Endothelial cell of umbilical vein (primary cell): ENCODE measurements around the gene SULF2. TPM values are rescaled to one million over a fixed set of nuclear protein-coding genes. Genes with fewer than 3 reads are reported as not detected.

ENCODE experiments used
- BruUV-seq: library from RNA; stranded (reverse); fragments of 400-500 nt; replicated peaks from 2 replicates; lab custom pipeline; 2021; lab: Mats Ljungman, UMichigan
- CTCF ChIA-PET: fragments of 300-600, 350-600 bp; sonication (Branson Sonifier 250); formaldehyde crosslinking; loops from one replicate; lab custom pipeline; 2021; ENCODE audit warnings: antibody characterized with exemption, inconsistent platforms; lab: Charles Lee
- POLR2A ChIA-PET: fragments of 300-600, 350-600 bp; sonication (Branson Sonifier 250); formaldehyde crosslinking; loops from one replicate; lab custom pipeline; 2021; ENCODE audit warnings: antibody characterized with exemption, inconsistent platforms; lab: Charles Lee
- DNase-seq: peaks from one replicate; pipeline ENCODE4 v3.0.0-alpha.2; 2011; ENCODE audit warnings: low read depth, low spot score
- FAIRE-seq: peaks from 2 replicates; lab custom pipeline; 2011; peaks lifted over from hg19 to GRCh38; lab: Jason Lieb, UNC
- H2AFZ ChIP-seq: 2 replicates; pipeline ENCODE4 v1.6.0; 2012; ENCODE audit warnings: low read depth, low read length, control low read depth, inconsistent platforms
- H3K27ac ChIP-seq: 2 replicates; pipeline ENCODE4 v1.5.1; 2011; ENCODE audit warnings: low read depth, mild to moderate bottlenecking, control low read depth, low read length, moderate library complexity; ENCODE audit not compliant: insufficient read depth
- H3K27me3 ChIP-seq, 2 experiments: 2 replicates each; pipeline versions ENCODE4 v1.6.0 to v1.6.1; 2011; ENCODE audit warnings: low read length in 2 of 2, mixed read lengths in 1 of 2; ENCODE audit not compliant: control insufficient read depth in 2 of 2, insufficient read depth in 2 of 2
- H3K36me3 ChIP-seq, 2 experiments: 2 replicates in 1 of 2; 3 replicates in 1 of 2; pipeline ENCODE4 v1.5.1; 2011; ENCODE audit warnings: low read length in 2 of 2, mild to moderate bottlenecking in 1 of 2, moderate library complexity in 1 of 2; ENCODE audit not compliant: control insufficient read depth in 2 of 2, insufficient read depth in 2 of 2; ENCODE audit errors: extremely low read depth in 1 of 2
- H3K4me1 ChIP-seq: 3 replicates; pipeline ENCODE4 v1.5.1; 2011; ENCODE audit warnings: mild to moderate bottlenecking, low read length; ENCODE audit not compliant: control insufficient read depth, insufficient read depth; ENCODE audit errors: extremely low read depth
- H3K4me2 ChIP-seq: 2 replicates; pipeline ENCODE4 v1.6.1; 2011; ENCODE audit warnings: low read length, control low read depth, mixed read lengths; ENCODE audit not compliant: insufficient read depth
- H3K4me3 ChIP-seq, 3 experiments: fragments of 200-600 bp in 1 of 3; sonication (generic), shearing (Covaris generic) in 1 of 3; replicated peaks in 1 of 3; 2 replicates each; pipeline ENCODE4 v1.5.1; 2011 to 2016; ENCODE audit warnings: control low read depth in 3 of 3, low read length in 3 of 3, mild to moderate bottlenecking in 2 of 3, inconsistent platforms in 1 of 3, low read depth in 1 of 3, moderate library complexity in 1 of 3; ENCODE audit not compliant: insufficient read depth in 1 of 3
- H3K79me2 ChIP-seq: 2 replicates; pipeline ENCODE4 v1.6.0; 2012; ENCODE audit warnings: low read length, inconsistent platforms; ENCODE audit not compliant: control insufficient read depth, insufficient read depth
- H3K9ac ChIP-seq: replicated peaks from 2 replicates; pipeline ENCODE3; 2011; ENCODE audit warnings: low read length, control low read depth; ENCODE audit not compliant: insufficient read depth; ENCODE audit errors: extremely low read depth
- H3K9me1 ChIP-seq: replicated peaks from 3 replicates; pipeline ENCODE4 v1.6.0; 2011; ENCODE audit warnings: mild to moderate bottlenecking, low read length; ENCODE audit not compliant: control insufficient read depth, insufficient read depth; ENCODE audit errors: extremely low read depth
- H3K9me3 ChIP-seq: replicated peaks from 2 replicates; pipeline ENCODE4 v1.5.1; 2012; ENCODE audit warnings: low read length, inconsistent platforms; ENCODE audit not compliant: control insufficient read depth, insufficient read depth
- H4K20me1 ChIP-seq: replicated peaks from 2 replicates; pipeline ENCODE3; 2011; ENCODE audit warnings: mild to moderate bottlenecking, low read length; ENCODE audit not compliant: control insufficient read depth, insufficient read depth; ENCODE audit errors: extremely low read depth
- CTCF ChIP-seq, 2 donors: IDR thresholded peaks; 1 replicate in 1 of 2; 2 replicates in 1 of 2; pipeline ENCODE4 v1.5.1; 2011; ENCODE audit warnings: low read length in 2 of 2, mild to moderate bottlenecking in 2 of 2, moderate library complexity in 2 of 2, control low read depth in 1 of 2, inconsistent platforms in 1 of 2, low read depth in 1 of 2; ENCODE audit not compliant: insufficient read depth in 1 of 2; ENCODE audit errors: extremely low read depth in 1 of 2
- EZH2 ChIP-seq: IDR thresholded peaks from 2 replicates; pipeline ENCODE4 v1.6.1; 2012; ENCODE audit warnings: borderline replicate concordance, low read depth, mild to moderate bottlenecking, moderate library complexity, low read length, inconsistent platforms; ENCODE audit not compliant: severe bottlenecking
- FOS ChIP-seq: IDR thresholded peaks from 2 replicates; pipeline ENCODE4 v1.6.1; 2011; ENCODE audit warnings: mild to moderate bottlenecking, low read length, moderate library complexity, borderline replicate concordance; ENCODE audit not compliant: insufficient read depth
- GATA2 ChIP-seq: IDR thresholded peaks from 2 replicates; pipeline ENCODE4 v1.7.0; 2011; ENCODE audit warnings: low read depth, mild to moderate bottlenecking, moderate library complexity, mixed read lengths, low read length; ENCODE audit not compliant: insufficient read length, insufficient read depth
- JUN ChIP-seq: IDR thresholded peaks from 2 replicates; pipeline ENCODE4 v1.6.1; 2011; ENCODE audit warnings: borderline replicate concordance, low read depth; ENCODE audit not compliant: insufficient read length, insufficient read depth
- MAX ChIP-seq: IDR thresholded peaks from 2 replicates; pipeline ENCODE4 v1.6.1; 2011; ENCODE audit not compliant: insufficient read depth, insufficient read length
- MYC ChIP-seq: IDR thresholded peaks from one replicate; pipeline ENCODE4 v1.6.1; 2011; ENCODE audit warnings: mild to moderate bottlenecking, low read depth, low read length
- POLR2A ChIP-seq: IDR thresholded peaks from 2 replicates; pipeline ENCODE4 v1.6.1; 2012; ENCODE audit warnings: low read depth, mild to moderate bottlenecking, control low read depth, low read length
- POLR2AphosphoS5 ChIP-seq: IDR thresholded peaks from 2 replicates; pipeline ENCODE4 v1.6.1; 2012; ENCODE audit warnings: low read depth, mild to moderate bottlenecking, control low read depth, low read length, moderate library complexity; ENCODE audit not compliant: insufficient read depth
- dilution Hi-C: fragments of 300-500 bp; cut with MboI; formaldehyde crosslinking; loops from one replicate; pipeline ENCODE4 v1.15.0; 2019; ENCODE audit warnings: low sequenced_read_pairs; ENCODE audit not compliant: extremely low pct_ligation_motif_present
- intact Hi-C: fragments of 100-400 bp; cut with micrococcal nuclease; formaldehyde crosslinking; loops from one replicate; pipeline ENCODE4 v1.10.0; 2022
- polyA plus RNA-seq, 4 experiments: library from polyadenylated mRNA; depleted of rRNA in 3 of 4; stranded (reverse) in 3 of 4; unstranded in 1 of 4; fragments of >200 nt; gene quantifications; 2 replicates each; pipeline versions ENCODE4 v1.2.1 to v1.2.3, GENCODE V29; 2011 to 2012; ENCODE audit warnings: missing spikeins in 1 of 4
- total RNA-seq: library from RNA; stranded (reverse); gene quantifications from 2 replicates; pipeline ENCODE4 v1.2.3, GENCODE V29; 2021

Gene SULF2
- total and polyA plus RNA-seq, 2 donors (not counting 3 experiments of a cell fraction or from before 2014, with no cell fraction given), result 58.5 to 160 TPM

DNA sequence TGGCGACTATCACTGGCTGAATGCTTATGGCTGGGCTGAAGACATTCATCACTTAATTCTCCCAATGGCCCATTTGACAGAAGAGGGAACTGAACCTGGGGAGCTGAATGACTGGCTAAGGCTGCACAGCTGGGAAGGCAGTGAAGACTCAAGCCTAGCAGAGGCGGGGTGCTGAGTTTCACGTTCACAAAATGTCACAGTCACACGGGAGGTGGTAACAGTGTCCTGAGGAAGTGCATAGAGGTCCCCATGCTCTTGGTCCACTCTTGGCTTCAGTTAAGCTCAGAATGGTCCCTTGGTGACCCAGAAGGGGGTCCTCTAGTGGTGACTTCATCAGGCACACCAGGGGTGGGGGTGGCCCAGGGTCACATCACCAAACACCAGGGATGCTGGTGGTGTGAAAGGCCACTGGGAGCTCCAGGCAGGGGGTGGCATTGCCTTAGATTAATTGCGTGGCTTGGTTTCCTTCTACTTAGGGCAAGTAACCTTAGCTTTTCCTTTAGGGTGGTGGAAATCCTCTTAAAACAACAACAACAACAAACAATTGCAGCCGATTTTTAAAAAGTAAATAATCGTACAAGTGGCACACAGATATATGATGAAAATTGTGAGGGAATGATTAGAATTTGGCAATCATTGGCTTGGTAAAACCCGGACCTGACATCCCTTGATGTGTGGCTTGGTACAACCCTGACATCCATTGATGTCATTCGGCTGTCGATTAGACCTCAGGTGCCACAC is 45.0 kb downstream of the SULF2 start:
- H4K20me1 ChIP-seq, result no peaks in the 10 kb centered on the region
- POLR2A ChIA-PET, result no interaction called here
- H3K9me1 ChIP-seq, result no peaks in the 10 kb centered on the region
- no peak overlapping the region for H2AFZ ChIP-seq
- H3K9ac ChIP-seq, result no peak overlapping the region
- dilution Hi-C loops (no loop called here), intact Hi-C loops (no loop called here)
- DNase-seq, result no peak
- TF ChIP-seq POLR2AphosphoS5 (no peak), CTCF (IDR thresholded peaks at IDR 0.05; ENCODE audit: extremely low read depth in 1 of 2, insufficient read depth in 1 of 2, low read depth in 1 of 2, low read length in 2 of 2) (no peak), FOS (no peak), EZH2 (no peak), GATA2 (no peak), MAX (no peak), MYC (no peak), JUN (no peak), POLR2A (no peak)
- H3K27me3 ChIP-seq, result no peaks in the 10 kb centered on the region
- CTCF ChIA-PET, result interaction anchor here (1.3 kb wide), 1 partner anchor 38 kb away, joined by 3 read pairs; no protein-coding TSS in a partner anchor
- no peak overlapping the region for H3K4me3 ChIP-seq
- H3K27ac ChIP-seq, result no peak overlapping the region
- no TSS peak for BruUV-seq
- no peaks in the 10 kb centered on the region for H3K36me3 ChIP-seq
- H3K4me1 ChIP-seq, result no peaks in the 10 kb centered on the region
- FAIRE-seq, result no peak
- H3K79me2 ChIP-seq, result no peaks in the 10 kb centered on the region
- no peak overlapping the region for H3K4me2 ChIP-seq
- H3K9me3 ChIP-seq, result no peaks in the 10 kb centered on the region
